NB4 (cell line): ENCODE results near the gene UBTD2.
"Not testable (repeated sequence)": the region's sequence is repeated elsewhere in the genome, so short reads cannot be mapped to it uniquely, and the experiment has no call there.

Experiments used
- DNase-seq: peaks from one replicate; pipeline ENCODE4 v3.0.0; 2010; ENCODE audit warnings: low read depth
- H3K4me3 ChIP-seq: one replicate; pipeline ENCODE4 v1.5.1; 2011; ENCODE audit warnings: mild to moderate bottlenecking, low read depth, low read length, moderate library complexity
- CTCF ChIP-seq: IDR thresholded peaks from one replicate; pipeline ENCODE4 v1.5.1; 2012; ENCODE audit warnings: low read depth, low read length
- MAX ChIP-seq: IDR thresholded peaks from 2 replicates; pipeline ENCODE4 v1.6.1; 2011; ENCODE audit warnings: low read depth, low read length
- MYC ChIP-seq: IDR thresholded peaks from 2 replicates; pipeline ENCODE4 v1.6.1; 2011; ENCODE audit warnings: low read depth, low read length
- POLR2A ChIP-seq: IDR thresholded peaks from 2 replicates; pipeline ENCODE4 v1.6.1; 2011; ENCODE audit warnings: mild to moderate bottlenecking; ENCODE audit not compliant: insufficient read length; ENCODE audit errors: extremely low read depth

UBTD2 gene

GRCh38 chr5:172216345-172216744 is 67.2 kb downstream of the UBTD2 start:
- no peak for TF ChIP-seq MYC
- no peak for TF ChIP-seq CTCF
- no peak for TF ChIP-seq POLR2A
- H3K4me3 ChIP-seq, result no peak overlapping the region
- no peak for DNase-seq

GRCh38 chr5:172213126-172213525 is 70.4 kb downstream of the UBTD2 start:
- H3K4me3 ChIP-seq, result no peak overlapping the region
- no peak for DNase-seq
- TF ChIP-seq CTCF (no peak), MAX (no peak), POLR2A (no peak)

GRCh38 chr5:172211676-172212075 is 71.9 kb downstream of the UBTD2 start:
- DNase-seq, result no peak
- no peak for TF ChIP-seq MAX
- TF ChIP-seq POLR2A, result no peak
- no peak for TF ChIP-seq CTCF
- no peak for TF ChIP-seq MYC
- no peak overlapping the region for H3K4me3 ChIP-seq

GRCh38 chr5:172209714-172210113 is 73.8 kb downstream of the UBTD2 start:
- no peak overlapping the region for H3K4me3 ChIP-seq
- TF ChIP-seq MYC (no peak), MAX (no peak), POLR2A (no peak), CTCF (no peak)
- DNase-seq, result no peak

- TF ChIP-seq MAX (no peak), MYC (no peak), POLR2A (no peak)
- no peak for DNase-seq
- H3K4me3 ChIP-seq, result no peak overlapping the region
Observed at GRCh38 chr5:172207511-172207910, 76.1 kb downstream of the UBTD2 start.

GRCh38 chr5:172205984-172206383 is 77.6 kb downstream of the UBTD2 start:
- not testable (repeated sequence) for H3K4me3 ChIP-seq, DNase-seq

- TF ChIP-seq MAX, result no peak
- TF ChIP-seq MYC, result no peak
- TF ChIP-seq CTCF, result no peak
- TF ChIP-seq POLR2A, result no peak
- no peak for DNase-seq
- H3K4me3 ChIP-seq, result no peak overlapping the region
Observed at GRCh38 chr5:172200476-172200875, 83.1 kb downstream of the UBTD2 start.
